SK-N-SH treated with all-trans-retinoic acid at 6 μM for 48 hours (cell line): ENCODE data around the gene AMFR.

Source experiments
- ATAC-seq: fragments of 200-7000 bp; cut with Tn5 transposase; 3 replicates; pipeline ENCODE4 v1.9.1; 2020; ENCODE audit warnings: mild to moderate bottlenecking, moderate library complexity
- ARNTL ChIP-seq: fragments of 450-650 bp; formaldehyde crosslinking; IDR thresholded peaks from 2 replicates; pipeline ENCODE4 v1.5.0; 2020; ENCODE audit warnings: low read depth, mild to moderate bottlenecking, moderate library complexity, borderline replicate concordance
- BACH2 ChIP-seq: fragments of 250-450 bp; sonication (Bioruptor Pico); IDR thresholded peaks from 2 replicates; pipeline ENCODE4 v1.9.0; 2021; ENCODE audit warnings: mild to moderate bottlenecking, borderline replicate concordance
- CSDC2 ChIP-seq: fragments of 250-450 bp; sonication (Bioruptor Pico); IDR thresholded peaks from 2 replicates; pipeline ENCODE4 v1.5.0; 2020; ENCODE audit warnings: mild to moderate bottlenecking, moderate library complexity
- ESRRG ChIP-seq: fragments of 250-450 bp; sonication (Bioruptor Pico); IDR thresholded peaks from 2 replicates; pipeline ENCODE4 v1.6.1; 2021; ENCODE audit warnings: mild to moderate bottlenecking
- GLIS3 ChIP-seq: fragments of 250-450 bp; sonication (Bioruptor Pico); IDR thresholded peaks from 2 replicates; pipeline ENCODE4 v1.5.0; 2020; ENCODE audit warnings: mild to moderate bottlenecking, moderate library complexity
- ISL1 ChIP-seq: fragments of 250-450 bp; sonication (Bioruptor Pico); IDR thresholded peaks from 2 replicates; pipeline ENCODE4 v2.1.2; 2022; ENCODE audit warnings: mild to moderate bottlenecking, moderate library complexity
- OSR1 ChIP-seq: fragments of 250-450 bp; sonication (Bioruptor Pico); IDR thresholded peaks from 2 replicates; pipeline ENCODE4 v1.8.0; 2022; ENCODE audit warnings: moderate library complexity, mild to moderate bottlenecking, inconsistent platforms
- PPARA ChIP-seq: fragments of 250-450 bp; sonication (Bioruptor Pico); IDR thresholded peaks from 2 replicates; pipeline ENCODE4 v1.5.0; 2020; ENCODE audit warnings: mild to moderate bottlenecking, borderline replicate concordance
- RARB ChIP-seq: fragments of 250-450 bp; sonication (Bioruptor Pico); IDR thresholded peaks from 2 replicates; pipeline ENCODE4 v1.8.0; 2021; ENCODE audit warnings: mild to moderate bottlenecking, moderate library complexity
- SNAI2 ChIP-seq: fragments of 250-450 bp; sonication (Bioruptor Pico); IDR thresholded peaks from 2 replicates; pipeline ENCODE4 v1.5.0; 2020; ENCODE audit warnings: mild to moderate bottlenecking, moderate library complexity
- TCF4 ChIP-seq: fragments of 250-450 bp; sonication (Bioruptor Pico); IDR thresholded peaks from 2 replicates; pipeline ENCODE4 v1.8.0; 2021; ENCODE audit warnings: mild to moderate bottlenecking, moderate library complexity, borderline replicate concordance
- TOX ChIP-seq: fragments of 250-450 bp; sonication (Bioruptor Pico); IDR thresholded peaks from 2 replicates; pipeline ENCODE4 v1.8.0; 2021; ENCODE audit warnings: mild to moderate bottlenecking, moderate library complexity, borderline replicate concordance
- TSHZ2 ChIP-seq: fragments of 250-450 bp; sonication (Bioruptor Pico); IDR thresholded peaks from 2 replicates; pipeline ENCODE4 v1.5.0; 2020; ENCODE audit warnings: mild to moderate bottlenecking, moderate library complexity
- ZC3H10 ChIP-seq: fragments of 250-450 bp; sonication (Bioruptor Pico); IDR thresholded peaks from 2 replicates; pipeline ENCODE4 v1.5.1; 2021; ENCODE audit warnings: mild to moderate bottlenecking, moderate library complexity
- ZFP3 ChIP-seq: fragments of 250-450 bp; sonication (Bioruptor Pico); IDR thresholded peaks from 2 replicates; pipeline ENCODE4 v1.5.0; 2020; ENCODE audit warnings: mild to moderate bottlenecking, moderate library complexity
- ZFP30 ChIP-seq: fragments of 450-650 bp; formaldehyde crosslinking; IDR thresholded peaks from 2 replicates; pipeline ENCODE4 v1.5.0; 2022; ENCODE audit warnings: mild to moderate bottlenecking, moderate library complexity
- ZNF565 ChIP-seq: fragments of 450-650 bp; formaldehyde crosslinking; conservative IDR thresholded peaks from 2 replicates; pipeline ENCODE4 v1.5.0; 2020; ENCODE audit warnings: low read depth, mild to moderate bottlenecking, moderate library complexity
- ZNF70 ChIP-seq: fragments of 450-650 bp; formaldehyde crosslinking; IDR thresholded peaks from 2 replicates; pipeline ENCODE4 v1.5.0; 2020; ENCODE audit warnings: mild to moderate bottlenecking, moderate library complexity
- ZNF8 ChIP-seq: fragments of 450-650 bp; formaldehyde crosslinking; IDR thresholded peaks from 2 replicates; pipeline ENCODE4 v1.5.0; 2020; ENCODE audit warnings: mild to moderate bottlenecking, moderate library complexity
- TF ChIP-seq, protein P1 (sequence below): fragments of 250-450 bp; sonication (Bioruptor Pico); IDR thresholded peaks from 2 replicates; pipeline ENCODE4 v1.8.0; 2021; ENCODE audit warnings: low read depth, mild to moderate bottlenecking, moderate library complexity, borderline replicate concordance
- TF ChIP-seq, protein P2 (sequence below): fragments of 250-450 bp; sonication (Bioruptor Pico); IDR thresholded peaks from 2 replicates; pipeline ENCODE4 v1.8.0; 2020; ENCODE audit warnings: mild to moderate bottlenecking, moderate library complexity, borderline replicate concordance
- TF ChIP-seq, protein P3 (sequence below): fragments of 250-450 bp; sonication (Bioruptor Pico); IDR thresholded peaks from 2 replicates; pipeline ENCODE4 v1.5.1; 2020; ENCODE audit warnings: low read depth, mild to moderate bottlenecking, moderate library complexity

AMFR gene

GRCh38 chr16:56334761-56335160, 90.6 kb downstream of the AMFR start:
- ATAC-seq = no peak
- TF ChIP-seq RARB (CRISPR knock-in tag) (no peak), PPARA (CRISPR knock-in tag) (no peak), ESRRG (no peak), TOX (CRISPR knock-in tag) (no peak), TSHZ2 (no peak), ZNF8 (CRISPR knock-in tag) (no peak), ZC3H10 (CRISPR knock-in tag) (no peak), BACH2 (CRISPR knock-in tag) (no peak), ZFP30 (no peak), CSDC2 (CRISPR knock-in tag) (no peak), ISL1 (CRISPR knock-in tag) (no peak)
- TF ChIP-seq, protein P1, sequence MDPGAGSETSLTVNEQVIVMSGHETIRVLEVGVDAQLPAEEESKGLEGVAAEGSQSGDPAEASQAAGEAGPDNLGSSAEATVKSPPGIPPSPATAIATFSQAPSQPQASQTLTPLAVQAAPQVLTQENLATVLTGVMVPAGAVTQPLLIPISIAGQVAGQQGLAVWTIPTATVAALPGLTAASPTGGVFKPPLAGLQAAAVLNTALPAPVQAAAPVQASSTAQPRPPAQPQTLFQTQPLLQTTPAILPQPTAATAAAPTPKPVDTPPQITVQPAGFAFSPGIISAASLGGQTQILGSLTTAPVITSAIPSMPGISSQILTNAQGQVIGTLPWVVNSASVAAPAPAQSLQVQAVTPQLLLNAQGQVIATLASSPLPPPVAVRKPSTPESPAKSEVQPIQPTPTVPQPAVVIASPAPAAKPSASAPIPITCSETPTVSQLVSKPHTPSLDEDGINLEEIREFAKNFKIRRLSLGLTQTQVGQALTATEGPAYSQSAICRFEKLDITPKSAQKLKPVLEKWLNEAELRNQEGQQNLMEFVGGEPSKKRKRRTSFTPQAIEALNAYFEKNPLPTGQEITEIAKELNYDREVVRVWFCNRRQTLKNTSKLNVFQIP (CRISPR knock-in tag) = no peak
- TF ChIP-seq, protein P2, sequence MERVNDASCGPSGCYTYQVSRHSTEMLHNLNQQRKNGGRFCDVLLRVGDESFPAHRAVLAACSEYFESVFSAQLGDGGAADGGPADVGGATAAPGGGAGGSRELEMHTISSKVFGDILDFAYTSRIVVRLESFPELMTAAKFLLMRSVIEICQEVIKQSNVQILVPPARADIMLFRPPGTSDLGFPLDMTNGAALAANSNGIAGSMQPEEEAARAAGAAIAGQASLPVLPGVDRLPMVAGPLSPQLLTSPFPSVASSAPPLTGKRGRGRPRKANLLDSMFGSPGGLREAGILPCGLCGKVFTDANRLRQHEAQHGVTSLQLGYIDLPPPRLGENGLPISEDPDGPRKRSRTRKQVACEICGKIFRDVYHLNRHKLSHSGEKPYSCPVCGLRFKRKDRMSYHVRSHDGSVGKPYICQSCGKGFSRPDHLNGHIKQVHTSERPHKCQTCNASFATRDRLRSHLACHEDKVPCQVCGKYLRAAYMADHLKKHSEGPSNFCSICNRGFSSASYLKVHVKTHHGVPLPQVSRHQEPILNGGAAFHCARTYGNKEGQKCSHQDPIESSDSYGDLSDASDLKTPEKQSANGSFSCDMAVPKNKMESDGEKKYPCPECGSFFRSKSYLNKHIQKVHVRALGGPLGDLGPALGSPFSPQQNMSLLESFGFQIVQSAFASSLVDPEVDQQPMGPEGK = no peak
- TF ChIP-seq, protein P3, sequence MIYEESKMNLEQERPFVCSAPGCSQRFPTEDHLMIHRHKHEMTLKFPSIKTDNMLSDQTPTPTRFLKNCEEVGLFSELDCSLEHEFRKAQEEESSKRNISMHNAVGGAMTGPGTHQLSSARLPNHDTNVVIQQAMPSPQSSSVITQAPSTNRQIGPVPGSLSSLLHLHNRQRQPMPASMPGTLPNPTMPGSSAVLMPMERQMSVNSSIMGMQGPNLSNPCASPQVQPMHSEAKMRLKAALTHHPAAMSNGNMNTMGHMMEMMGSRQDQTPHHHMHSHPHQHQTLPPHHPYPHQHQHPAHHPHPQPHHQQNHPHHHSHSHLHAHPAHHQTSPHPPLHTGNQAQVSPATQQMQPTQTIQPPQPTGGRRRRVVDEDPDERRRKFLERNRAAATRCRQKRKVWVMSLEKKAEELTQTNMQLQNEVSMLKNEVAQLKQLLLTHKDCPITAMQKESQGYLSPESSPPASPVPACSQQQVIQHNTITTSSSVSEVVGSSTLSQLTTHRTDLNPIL (CRISPR knock-in tag) = no peak

GRCh38 chr16:56332464-56333079, 92.8 kb downstream of the AMFR start:
- ATAC-seq = peak; percentile 89
- TF ChIP-seq CSDC2 (CRISPR knock-in tag) (no peak), ARNTL (CRISPR knock-in tag) (no peak)
- TF ChIP-seq, all 23 proteins: peak for 0

GRCh38 chr16:56331915-56332314, 93.4 kb downstream of the AMFR start:
- TF ChIP-seq ZNF565 (CRISPR knock-in tag) (no peak), TSHZ2 (no peak), CSDC2 (CRISPR knock-in tag) (no peak), BACH2 (CRISPR knock-in tag) (no peak), OSR1 (CRISPR knock-in tag) (no peak), ZNF8 (CRISPR knock-in tag) (no peak), TOX (CRISPR knock-in tag) (no peak), GLIS3 (CRISPR knock-in tag) (no peak), ZNF70 (CRISPR knock-in tag) (no peak), ZFP3 (no peak), ESRRG (no peak), SNAI2 (CRISPR knock-in tag) (no peak), TCF4 (CRISPR knock-in tag) (no peak), ZC3H10 (CRISPR knock-in tag) (no peak), PPARA (CRISPR knock-in tag) (no peak), ISL1 (CRISPR knock-in tag) (no peak)
- TF ChIP-seq, protein P2 = no peak
- ATAC-seq = no peak
